Nephron progenitor cell (in vitro differentiated cells): ENCODE measurements around the gene YES1.
"Not testable (repeated sequence)": the region's sequence is repeated elsewhere in the genome, so short reads cannot be mapped to it uniquely, and the experiment has no call there.

ENCODE experiments used
- DNase-seq: peaks from one replicate; pipeline ENCODE4 v3.0.0; 2021
- H3K27ac Mint-ChIP-seq: 2 replicates; pipeline ENCODE4 v1.8.0; 2021; ENCODE audit warnings: mild to moderate bottlenecking, moderate library complexity, mixed read lengths
- H3K27me3 Mint-ChIP-seq: 2 replicates; pipeline ENCODE4 v1.8.0; 2021; ENCODE audit warnings: mild to moderate bottlenecking, low read depth, mixed read lengths; ENCODE audit not compliant: poor library complexity
- H3K36me3 Mint-ChIP-seq: 2 replicates; pipeline ENCODE4 v1.8.0; 2021; ENCODE audit warnings: low read depth, mixed read lengths
- H3K4me1 Mint-ChIP-seq: 2 replicates; pipeline ENCODE4 v1.8.0; 2021; ENCODE audit warnings: mixed read lengths
- H3K4me3 Mint-ChIP-seq: 2 replicates; pipeline ENCODE4 v1.8.0; 2021; ENCODE audit warnings: mild to moderate bottlenecking, moderate library complexity, mixed read lengths
- H3K9me3 Mint-ChIP-seq: 2 replicates; pipeline ENCODE4 v1.8.0; 2021; ENCODE audit warnings: mild to moderate bottlenecking, moderate library complexity, mixed read lengths
- CTCF ChIP-seq: fragments of 200-600 bp; sonication (generic); IDR thresholded peaks from 2 replicates; pipeline ENCODE4 v1.5.0; 2021; ENCODE audit warnings: antibody characterized with exemption

YES1 gene

GRCh38 chr18:765764-766549 is 46.1 kb downstream of the YES1 start:
- Mint-ChIP-seq H3K9me3 (peaks cover 12% of the 10 kb centered on the region), H3K4me3 (no peak overlapping the region), H3K27ac (no peak overlapping the region), H3K36me3 (peaks cover 50% of the 10 kb centered on the region), H3K4me1 (peaks cover 8% of the 10 kb centered on the region), H3K27me3 (peaks cover 4% of the 10 kb centered on the region)
- DNase-seq, result no peak
- no peak for TF ChIP-seq CTCF

- not testable (repeated sequence) for H3K9me3 Mint-ChIP-seq, H3K27ac Mint-ChIP-seq, H3K4me1 Mint-ChIP-seq, H3K27me3 Mint-ChIP-seq, DNase-seq, H3K4me3 Mint-ChIP-seq
- peaks cover 46% of the 10 kb centered on the region for H3K36me3 Mint-ChIP-seq
Observed at GRCh38 chr18:759864-760263, 52.2 kb downstream of the YES1 start.

DNA sequence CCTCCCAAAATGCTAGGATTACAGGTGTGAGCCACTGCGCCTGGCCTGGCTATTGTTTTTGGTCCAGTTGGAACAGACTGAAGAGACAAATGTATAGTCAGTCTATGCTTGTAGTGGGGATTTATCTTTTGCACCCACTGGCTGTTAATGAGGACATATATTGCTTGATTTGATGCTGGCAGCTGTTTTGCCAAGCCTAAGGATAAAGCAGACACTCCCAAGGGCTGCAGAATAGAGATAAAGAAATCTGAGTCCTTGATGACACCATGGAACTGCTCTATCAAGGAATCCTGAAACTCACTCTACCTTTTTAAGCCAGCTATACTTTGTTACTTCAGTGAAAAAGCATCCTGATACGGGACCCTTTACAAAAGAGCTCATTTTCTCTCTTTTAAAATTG is 56.5 kb downstream of the YES1 start:
- Mint-ChIP-seq H3K27me3 (no peaks in the 10 kb centered on the region), H3K9me3 (no peaks in the 10 kb centered on the region), H3K36me3 (peaks cover 45% of the 10 kb centered on the region), H3K4me3 (no peak overlapping the region), H3K4me1 (no peaks in the 10 kb centered on the region), H3K27ac (no peak overlapping the region)
- no peak for DNase-seq
- TF ChIP-seq CTCF, result no peak

DNA sequence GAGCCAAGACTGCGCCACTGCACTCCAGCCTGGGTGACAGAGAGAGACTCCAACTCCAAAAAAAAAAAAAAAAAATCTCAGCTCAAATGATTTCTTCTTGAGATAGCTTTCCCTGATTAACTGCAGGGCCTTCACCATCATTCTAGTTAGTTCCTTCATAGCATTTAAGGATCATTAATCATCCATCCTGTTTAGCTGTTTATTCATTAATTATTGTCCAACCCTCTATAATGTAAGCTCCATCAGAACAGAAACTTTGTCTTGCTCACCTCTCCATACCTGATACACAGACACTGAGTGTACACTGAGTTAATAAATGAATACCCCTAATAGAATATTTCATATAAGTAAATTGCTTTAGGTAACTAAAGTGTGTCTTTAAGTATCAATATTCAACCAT is 57.4 kb downstream of the YES1 start:
- Mint-ChIP-seq H3K27ac (no peak overlapping the region), H3K36me3 (peaks cover 44% of the 10 kb centered on the region), H3K4me1 (no peaks in the 10 kb centered on the region), H3K4me3 (no peak overlapping the region), H3K27me3 (no peaks in the 10 kb centered on the region), H3K9me3 (no peaks in the 10 kb centered on the region)
- no peak for DNase-seq
- no peak for TF ChIP-seq CTCF

- H3K27ac Mint-ChIP-seq, result peak overlapping the region; percentile 32
Observed at GRCh38 chr18:750456-750855, 61.6 kb downstream of the YES1 start.

More at GRCh38 chr18:750456-750855, 61.6 kb downstream of the YES1 start:
- Mint-ChIP-seq H3K27me3 (peaks cover 2% of the 10 kb centered on the region), H3K9me3 (no peaks in the 10 kb centered on the region), H3K36me3 (peaks cover 59% of the 10 kb centered on the region), H3K4me3 (no peak overlapping the region), H3K4me1 (no peaks in the 10 kb centered on the region)
- no peak for TF ChIP-seq CTCF
- no peak for DNase-seq
